ENCODE results near the gene MACIR. TPM values are rescaled to one million over a fixed set of nuclear protein-coding genes. Genes with fewer than 3 reads are reported as not detected.

The MACIR gene
- total and polyA plus RNA-seq, 4 donors = 0.69 to 18.6 (median 0.83) TPM

GRCh38 chr5:103259705-103260355, 1.3 kb downstream of the MACIR start (continued):
- TF ChIP-seq, protein P1, sequence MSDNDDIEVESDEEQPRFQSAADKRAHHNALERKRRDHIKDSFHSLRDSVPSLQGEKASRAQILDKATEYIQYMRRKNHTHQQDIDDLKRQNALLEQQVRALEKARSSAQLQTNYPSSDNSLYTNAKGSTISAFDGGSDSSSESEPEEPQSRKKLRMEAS (IDR thresholded peaks at IDR 0.05) = no peak
- no peak for TF ChIP-seq SP1 (IDR thresholded peaks at IDR 0.05)
- TF ChIP-seq JUND (IDR thresholded peaks at IDR 0.05) = no peak
- no peak for TF ChIP-seq RAD21 (IDR thresholded peaks at IDR 0.05)
- TF ChIP-seq, protein P2, sequence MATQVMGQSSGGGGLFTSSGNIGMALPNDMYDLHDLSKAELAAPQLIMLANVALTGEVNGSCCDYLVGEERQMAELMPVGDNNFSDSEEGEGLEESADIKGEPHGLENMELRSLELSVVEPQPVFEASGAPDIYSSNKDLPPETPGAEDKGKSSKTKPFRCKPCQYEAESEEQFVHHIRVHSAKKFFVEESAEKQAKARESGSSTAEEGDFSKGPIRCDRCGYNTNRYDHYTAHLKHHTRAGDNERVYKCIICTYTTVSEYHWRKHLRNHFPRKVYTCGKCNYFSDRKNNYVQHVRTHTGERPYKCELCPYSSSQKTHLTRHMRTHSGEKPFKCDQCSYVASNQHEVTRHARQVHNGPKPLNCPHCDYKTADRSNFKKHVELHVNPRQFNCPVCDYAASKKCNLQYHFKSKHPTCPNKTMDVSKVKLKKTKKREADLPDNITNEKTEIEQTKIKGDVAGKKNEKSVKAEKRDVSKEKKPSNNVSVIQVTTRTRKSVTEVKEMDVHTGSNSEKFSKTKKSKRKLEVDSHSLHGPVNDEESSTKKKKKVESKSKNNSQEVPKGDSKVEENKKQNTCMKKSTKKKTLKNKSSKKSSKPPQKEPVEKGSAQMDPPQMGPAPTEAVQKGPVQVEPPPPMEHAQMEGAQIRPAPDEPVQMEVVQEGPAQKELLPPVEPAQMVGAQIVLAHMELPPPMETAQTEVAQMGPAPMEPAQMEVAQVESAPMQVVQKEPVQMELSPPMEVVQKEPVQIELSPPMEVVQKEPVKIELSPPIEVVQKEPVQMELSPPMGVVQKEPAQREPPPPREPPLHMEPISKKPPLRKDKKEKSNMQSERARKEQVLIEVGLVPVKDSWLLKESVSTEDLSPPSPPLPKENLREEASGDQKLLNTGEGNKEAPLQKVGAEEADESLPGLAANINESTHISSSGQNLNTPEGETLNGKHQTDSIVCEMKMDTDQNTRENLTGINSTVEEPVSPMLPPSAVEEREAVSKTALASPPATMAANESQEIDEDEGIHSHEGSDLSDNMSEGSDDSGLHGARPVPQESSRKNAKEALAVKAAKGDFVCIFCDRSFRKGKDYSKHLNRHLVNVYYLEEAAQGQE (IDR thresholded peaks at IDR 0.05) = no peak

- Histone ChIP-seq H3K4me3 (ENCODE audit: low read depth in 1 of 3, low read length in 3 of 3) (no peak overlapping the region), H3K9me3 (ENCODE audit: control insufficient read depth in 4 of 4, low read length in 3 of 4) (no peaks in the 10 kb centered on the region), H3K27me3 (ENCODE audit: control insufficient read depth in 4 of 4, insufficient read depth in 4 of 4, low read length in 3 of 4) (peaks cover 0 to 2% (median 0%) of the 10 kb centered on the region in 4 donors), H3K27ac (ENCODE audit: low read depth in 1 of 2, low read length in 2 of 2) (no peak overlapping the region), H3K36me3 (ENCODE audit: control insufficient read depth in 4 of 4, insufficient read depth in 3 of 4, low read depth in 1 of 4, low read length in 3 of 4) (no peaks in the 10 kb centered on the region), H3K4me1 (ENCODE audit: control insufficient read depth in 4 of 4, insufficient read depth in 4 of 4, low read length in 3 of 4) (peaks cover 0 to 19% (median 8%) of the 10 kb centered on the region in 4 donors), H3K9ac (ENCODE audit: low read depth in 1 of 2, low read length in 2 of 2) (no peak overlapping the region)
- TF ChIP-seq, protein P3, sequence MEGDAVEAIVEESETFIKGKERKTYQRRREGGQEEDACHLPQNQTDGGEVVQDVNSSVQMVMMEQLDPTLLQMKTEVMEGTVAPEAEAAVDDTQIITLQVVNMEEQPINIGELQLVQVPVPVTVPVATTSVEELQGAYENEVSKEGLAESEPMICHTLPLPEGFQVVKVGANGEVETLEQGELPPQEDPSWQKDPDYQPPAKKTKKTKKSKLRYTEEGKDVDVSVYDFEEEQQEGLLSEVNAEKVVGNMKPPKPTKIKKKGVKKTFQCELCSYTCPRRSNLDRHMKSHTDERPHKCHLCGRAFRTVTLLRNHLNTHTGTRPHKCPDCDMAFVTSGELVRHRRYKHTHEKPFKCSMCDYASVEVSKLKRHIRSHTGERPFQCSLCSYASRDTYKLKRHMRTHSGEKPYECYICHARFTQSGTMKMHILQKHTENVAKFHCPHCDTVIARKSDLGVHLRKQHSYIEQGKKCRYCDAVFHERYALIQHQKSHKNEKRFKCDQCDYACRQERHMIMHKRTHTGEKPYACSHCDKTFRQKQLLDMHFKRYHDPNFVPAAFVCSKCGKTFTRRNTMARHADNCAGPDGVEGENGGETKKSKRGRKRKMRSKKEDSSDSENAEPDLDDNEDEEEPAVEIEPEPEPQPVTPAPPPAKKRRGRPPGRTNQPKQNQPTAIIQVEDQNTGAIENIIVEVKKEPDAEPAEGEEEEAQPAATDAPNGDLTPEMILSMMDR (IDR thresholded peaks at IDR 0.05; ENCODE audit: low read depth, low read length, missing input control) = no peak
- TF ChIP-seq FOXA1 (IDR thresholded peaks at IDR 0.05) (no peak), HNF4G (IDR thresholded peaks at IDR 0.05) (no peak), EGR1 (IDR thresholded peaks at IDR 0.05; ENCODE audit: low read depth in 2 of 2) (no peak), RAD21 (IDR thresholded peaks at IDR 0.05) (no peak), ATF3 (IDR thresholded peaks at IDR 0.05) (no peak), HNF4A (conservative IDR thresholded peaks at IDR 0.05) (no peak)
- TF ChIP-seq, protein P2 (IDR thresholded peaks at IDR 0.05) = no peak
- 46% methylated on average over 3 of the region's 3 CpGs for WGBS
- no peak for DNase-seq (ENCODE audit: low spot score)
Measured at GRCh38 chr5:103260951-103261350, 2.4 kb downstream of the MACIR start.

Data from liver (tissue), 9 donors.